K562 (cell line): ENCODE measurements around the gene FEN1. TPM values are rescaled to one million over a fixed set of nuclear protein-coding genes. Genes with fewer than 3 reads are reported as not detected.

Source experiments
- ATAC-seq: fragments of 200-7000 bp; cut with Tn5 transposase; 3 replicates; pipeline ENCODE4 v1.9.1; 2020; ENCODE audit warnings: moderate library complexity
- BruUV-seq: library from RNA; stranded (reverse); fragments of 400-500 nt; replicated peaks from 2 replicates; lab custom pipeline; 2021; lab: Mats Ljungman, UMichigan
- CTCF ChIA-PET: fragments of 300-600 bp; formaldehyde crosslinking; extraction: SDS; loops from one replicate; lab custom pipeline; 2021; ENCODE audit warnings: low intra/inter-chr PET ratio; lab: Yijun Ruan, JAX
- POLR2A ChIA-PET: fragments of 300-600, 350-650 bp; sonication (Branson Sonifier 250); formaldehyde crosslinking; extraction: SDS; loops from one replicate; lab custom pipeline; 2021; ENCODE audit warnings: antibody characterized with exemption, inconsistent platforms; lab: Yijun Ruan, JAX
- DNase-seq, 4 experiments: peaks; one replicate each; pipeline versions ENCODE4 v3.0.0 to v3.0.0-alpha.2; 2011 to 2018; ENCODE audit warnings: low spot score in 3 of 4, mixed read lengths in 3 of 4; ENCODE audit errors: extremely low read depth in 1 of 4
- FAIRE-seq: peaks from 2 replicates; lab custom pipeline; 2011; peaks lifted over from hg19 to GRCh38; lab: Jason Lieb, UNC
- H2AFZ ChIP-seq: 2 replicates; pipeline ENCODE4 v1.6.0; 2011; ENCODE audit warnings: low read depth, low read length, control low read depth, inconsistent platforms
- H3K27ac ChIP-seq: fragments of 200-600 bp; 3 replicates; pipeline ENCODE4 v1.8.0; 2011; ENCODE audit warnings: low read depth, mild to moderate bottlenecking, control low read depth, inconsistent platforms, low read length, moderate library complexity, mixed read lengths; ENCODE audit errors: extremely low read depth
- H3K27me3 ChIP-seq, 2 experiments: fragments of 300-600 bp in 1 of 2; 2 replicates in 1 of 2; 3 replicates in 1 of 2; pipeline versions ENCODE4 v1.6.0 to v1.8.0; 2011; ENCODE audit warnings: inconsistent platforms in 2 of 2, low read length in 2 of 2, mild to moderate bottlenecking in 1 of 2, mixed read lengths in 1 of 2, moderate library complexity in 1 of 2; ENCODE audit not compliant: control insufficient read depth in 2 of 2, insufficient read depth in 2 of 2
- H3K36me3 ChIP-seq: fragments of 300-600 bp; 3 replicates; pipeline ENCODE4 v1.8.0; 2011; ENCODE audit warnings: mild to moderate bottlenecking, low read length, inconsistent platforms; ENCODE audit not compliant: control insufficient read depth, insufficient read depth
- H3K4me1 ChIP-seq, 2 experiments: fragments of 200-600 bp in 1 of 2; replicated peaks in 1 of 2; 2 replicates in 1 of 2; 3 replicates in 1 of 2; pipeline versions ENCODE4 v1.5.1 to v1.8.0; 2011; ENCODE audit warnings: inconsistent platforms in 2 of 2, low read length in 2 of 2, mild to moderate bottlenecking in 1 of 2, mixed read lengths in 1 of 2, moderate library complexity in 1 of 2; ENCODE audit not compliant: control insufficient read depth in 2 of 2, insufficient read depth in 2 of 2
- H3K4me2 ChIP-seq: 2 replicates; pipeline ENCODE4 v1.6.1; 2011; ENCODE audit warnings: low read length, control low read depth, inconsistent platforms, mixed read lengths; ENCODE audit not compliant: insufficient read depth
- H3K4me3 ChIP-seq: fragments of 200-600 bp; sonication (generic), shearing (Covaris generic); 2 replicates; pipeline ENCODE4 v1.5.1; 2016; ENCODE audit warnings: control low read depth, inconsistent platforms
- H3K79me2 ChIP-seq: fragments of 200-600 bp; 3 replicates; pipeline ENCODE4 v1.8.0; 2011; ENCODE audit warnings: low read length, inconsistent platforms; ENCODE audit not compliant: control insufficient read depth, insufficient read depth
- H3K9ac ChIP-seq, 2 experiments: 2 replicates each; pipeline versions ENCODE4 v1.6.0 to v1.6.1; 2011; ENCODE audit warnings: low read depth in 2 of 2, low read length in 2 of 2, control low read depth in 1 of 2, inconsistent platforms in 1 of 2, mild to moderate bottlenecking in 1 of 2, mixed read lengths in 1 of 2; ENCODE audit not compliant: insufficient read depth in 1 of 2
- H3K9me1 ChIP-seq: one replicate; pipeline ENCODE4 v1.6.0; 2011; ENCODE audit warnings: inconsistent platforms, mild to moderate bottlenecking, low read length, moderate library complexity; ENCODE audit not compliant: control insufficient read depth, insufficient read depth
- H3K9me3 ChIP-seq: replicated peaks from 2 replicates; pipeline ENCODE4 v1.5.1; 2011; ENCODE audit warnings: low read depth, low read length, inconsistent platforms; ENCODE audit not compliant: control insufficient read depth, insufficient read depth
- H4K20me1 ChIP-seq: replicated peaks from 2 replicates; pipeline ENCODE4 v1.6.1; 2011; ENCODE audit warnings: low read length, inconsistent platforms, mixed read lengths; ENCODE audit not compliant: control insufficient read depth, insufficient read depth
- CBFA2T3 ChIP-seq: fragments of 450-650 bp; IDR thresholded peaks from 2 replicates; pipeline ENCODE4 v1.6.1; 2017
- KDM1A ChIP-seq, 2 experiments: fragments of 450-650 bp; IDR thresholded peaks; 2 replicates each; pipeline ENCODE4 v1.6.1; 2016; ENCODE audit warnings: mild to moderate bottlenecking in 2 of 2
- MAZ ChIP-seq, 2 experiments: fragments of 450-650 bp in 1 of 2; sonication (generic) in 1 of 2; formaldehyde crosslinking; IDR thresholded peaks in 1 of 2; conservative IDR thresholded peaks in 1 of 2; 2 replicates each; pipeline versions ENCODE4 v1.4.0 to v1.5.0; 2020; ENCODE audit warnings: mild to moderate bottlenecking in 1 of 2, missing genetic modification reagents in 1 of 2
- NFIC ChIP-seq: fragments of 450-650 bp; IDR thresholded peaks from 2 replicates; pipeline ENCODE4 v1.6.1; 2017; ENCODE audit warnings: mild to moderate bottlenecking, inconsistent platforms
- POLR2AphosphoS5 ChIP-seq: IDR thresholded peaks from 2 replicates; pipeline ENCODE4 v1.6.1; 2011; ENCODE audit warnings: mild to moderate bottlenecking, low read depth, low read length, moderate library complexity; ENCODE audit not compliant: control insufficient read depth, insufficient read depth
- POLR2G ChIP-seq: fragments of 200-400 bp; formaldehyde crosslinking; IDR thresholded peaks from 2 replicates; pipeline ENCODE4 v1.6.1; 2017; ENCODE audit warnings: low read depth, mild to moderate bottlenecking, antibody characterized with exemption, low read length, moderate library complexity
- RBM34 ChIP-seq: fragments of 200-400 bp; formaldehyde crosslinking; IDR thresholded peaks from 2 replicates; pipeline ENCODE4 v1.6.1; 2018; ENCODE audit warnings: low read length, borderline replicate concordance; ENCODE audit not compliant: insufficient read depth
- SIN3A ChIP-seq, 2 experiments: fragments of 150-350 bp in 1 of 2; IDR thresholded peaks; 2 replicates each; pipeline ENCODE4 v1.6.1; 2011 to 2016; ENCODE audit warnings: borderline replicate concordance in 2 of 2, low read depth in 2 of 2, low read length in 2 of 2, mild to moderate bottlenecking in 2 of 2, moderate library complexity in 2 of 2; ENCODE audit not compliant: control insufficient read depth in 1 of 2
- SP1 ChIP-seq: sonication (generic); formaldehyde crosslinking; IDR thresholded peaks from 2 replicates; pipeline ENCODE4 v1.8.1; 2022; ENCODE audit warnings: mild to moderate bottlenecking, missing genetic modification reagents
- TBL1XR1 ChIP-seq, 2 experiments: IDR thresholded peaks; 2 replicates each; pipeline ENCODE4 v1.6.1; 2012; ENCODE audit warnings: improper control_type of control experiment in 2 of 2, low read length in 2 of 2, mild to moderate bottlenecking in 1 of 2
- TCF3 ChIP-seq: sonication (generic); formaldehyde crosslinking; IDR thresholded peaks from 2 replicates; pipeline ENCODE4 v1.4.0; 2020; ENCODE audit warnings: mild to moderate bottlenecking, missing genetic modification reagents
- TRIM24 ChIP-seq, 2 experiments: fragments of 450-650 bp; IDR thresholded peaks; 2 replicates each; pipeline ENCODE4 v1.6.1; 2016
- ZFP1 ChIP-seq: fragments of 450-650 bp; formaldehyde crosslinking; IDR thresholded peaks from 2 replicates; pipeline ENCODE4 v1.4.0; 2020; ENCODE audit warnings: mild to moderate bottlenecking, mixed read lengths
- ZNF655 ChIP-seq: fragments of 250-450 bp; sonication (Bioruptor Pico); IDR thresholded peaks from 2 replicates; pipeline ENCODE4 v1.5.0; 2021
- WGBS: fragments of 100-300 bp; shearing (Covaris generic); methylation state at CpG from one replicate; pipeline ENCODE4 v1.1.6; 2016; ENCODE audit warnings: low coverage, mixed read lengths; ENCODE audit not compliant: insufficient coverage; ENCODE audit errors: missing lambda C conversion rate; 5-methylcytosine and 5-hydroxymethylcytosine counted together
- in situ Hi-C: fragments of 300-500 bp; cut with MboI; formaldehyde crosslinking; loops from 4 replicates; pipeline ENCODE4 v1.15.0; 2018; ENCODE audit warnings: inconsistent platforms, mixed read lengths
- intact Hi-C: fragments of 100-400 bp; cut with micrococcal nuclease; formaldehyde crosslinking; loops from 2 replicates; pipeline ENCODE4 v1.14.2; 2022
- polyA plus RNA-seq, 8 experiments: library from polyadenylated mRNA; depleted of rRNA in 4 of 8; stranded (reverse) in 5 of 8; unstranded in 3 of 8; fragments of >200 nt; fragmentation: Nextera tagmentation in 2 of 8; fragmentation: Illumina TruSeq in 1 of 8; extraction: Ambion mirVana in 2 of 8; extraction: Trizol in 1 of 8; gene quantifications; 2 replicates each; pipeline versions ENCODE4 v1.2.1 to v1.2.3, GENCODE V29; 2011 to 2014; ENCODE audit warnings: inconsistent platforms in 1 of 8, missing spikeins in 1 of 8
- total RNA-seq, 7 experiments: library from RNA; depleted of rRNA in 6 of 7; stranded (reverse); fragments of >200 nt in 6 of 7; fragmentation: Illumina TruSeq in 2 of 7; extraction: Trizol in 2 of 7; gene quantifications; 2 replicates each; pipeline versions ENCODE4 v1.2.1 to v1.2.3, GENCODE V29; 2011 to 2021; ENCODE audit warnings: low replicate concordance in 1 of 7
- TF ChIP-seq, protein P1 (sequence below): fragments of 200-800 bp; sonication (Bioruptor generic); IDR thresholded peaks from 2 replicates; pipeline ENCODE4 v1.6.1; 2017; ENCODE audit warnings: missing genetic modification characterization, missing compliant biosample characterization
- TF ChIP-seq, protein P2 (sequence below), 3 experiments: IDR thresholded peaks in 2 of 3; conservative IDR thresholded peaks in 1 of 3; 2 replicates each; pipeline ENCODE4 v1.5.1; 2011 to 2012; ENCODE audit warnings: low read length in 3 of 3, mild to moderate bottlenecking in 3 of 3, control low read depth in 2 of 3, improper control_type of control experiment in 1 of 3, inconsistent platforms in 1 of 3, low read depth in 1 of 3, mixed read lengths in 1 of 3, moderate library complexity in 1 of 3; ENCODE audit not compliant: insufficient read depth in 2 of 3

The FEN1 gene
- total and polyA plus RNA-seq, 9 of the 15 experiments (the other 6 are each of a cell fraction or from before 2014, with no cell fraction given), result 58.1 to 156 (median 137) TPM

- intact Hi-C loops, result loop anchor here (1.0 to 5.0 kb wide), 3 partner anchors 27 to 358 kb away; partner anchors contain the start of genes FEN1 and TMEM258
- in situ Hi-C loops, result loop anchor here (5.0 kb wide), 1 partner anchor 43 kb away; the partner anchor contains the start of genes FEN1 and TMEM258
- POLR2A ChIA-PET, result interaction anchor here (0.6 to 1.6 kb wide), 10 partner anchors 12 to 273 kb away, joined by 3 to 13 read pairs (median 4); partner anchors contain the start of genes FEN1 and TMEM258
- peak; percentile 72 to 92 (median 82) for DNase-seq
- CTCF ChIA-PET, result no interaction called here
- Histone ChIP-seq H3K9me3 (no peaks in the 10 kb centered on the region), H4K20me1 (no peaks in the 10 kb centered on the region), H3K27ac (peak overlapping the region; percentile 71; the same call in 2 of the 3 replicates), H3K27me3 (no peaks in the 10 kb centered on the region), H3K79me2 (peaks cover 21% of the 10 kb centered on the region), H3K4me3 (no peak overlapping the region; the same call in 1 of the 2 replicates), H3K4me1 (peaks cover 61 to 90% of the 10 kb centered on the region in 2 experiments), H2AFZ (peak overlapping the region; percentile 66), H3K4me2 (peak overlapping the region; percentile 77), H3K36me3 (no peaks in the 10 kb centered on the region), H3K9ac (peak overlapping the region; percentile 29 to 87; a peak in 3 of 4 replicates), H3K9me1 (no peaks in the 10 kb centered on the region)
- BruUV-seq, result no TSS peak
- ATAC-seq, result peak; percentile 55
- FAIRE-seq, result peak; percentile 74
- 4% methylated on average over 18 of the region's 21 CpGs for WGBS
- TF ChIP-seq TRIM24 (IDR thresholded peaks at IDR 0.05), result peak in 1 of 2 experiments; percentile 60; a peak in 1 of 4 replicates
- TF ChIP-seq POLR2AphosphoS5, result peak; percentile 76
- peak; percentile 53 for TF ChIP-seq POLR2G
- peak; percentile 87 for TF ChIP-seq CBFA2T3
- TF ChIP-seq SIN3A (IDR thresholded peaks at IDR 0.05; ENCODE audit: borderline replicate concordance in 2 of 2, control insufficient read depth in 1 of 2, low read depth in 2 of 2, low read length in 2 of 2), result peak in 1 of 2 experiments; percentile 52; a peak in 1 of 4 replicates
- TF ChIP-seq, protein P1, sequence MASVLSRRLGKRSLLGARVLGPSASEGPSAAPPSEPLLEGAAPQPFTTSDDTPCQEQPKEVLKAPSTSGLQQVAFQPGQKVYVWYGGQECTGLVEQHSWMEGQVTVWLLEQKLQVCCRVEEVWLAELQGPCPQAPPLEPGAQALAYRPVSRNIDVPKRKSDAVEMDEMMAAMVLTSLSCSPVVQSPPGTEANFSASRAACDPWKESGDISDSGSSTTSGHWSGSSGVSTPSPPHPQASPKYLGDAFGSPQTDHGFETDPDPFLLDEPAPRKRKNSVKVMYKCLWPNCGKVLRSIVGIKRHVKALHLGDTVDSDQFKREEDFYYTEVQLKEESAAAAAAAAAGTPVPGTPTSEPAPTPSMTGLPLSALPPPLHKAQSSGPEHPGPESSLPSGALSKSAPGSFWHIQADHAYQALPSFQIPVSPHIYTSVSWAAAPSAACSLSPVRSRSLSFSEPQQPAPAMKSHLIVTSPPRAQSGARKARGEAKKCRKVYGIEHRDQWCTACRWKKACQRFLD (CRISPR knock-in tag), result 0 out of 2 replicates have a peak, but pooled peaks have one; percentile 12
- TF ChIP-seq TBL1XR1 (IDR thresholded peaks at IDR 0.05; ENCODE audit: low read length in 2 of 2), result peak in 1 of 2 experiments; percentile 34; a peak in 1 of 4 replicates
- no peak for TF ChIP-seq RBM34
- TF ChIP-seq SP1 (CRISPR knock-in tag), result peak; percentile 38; the same call in 1 of the 2 replicates
- peak; percentile 77 to 84; a peak in 3 of 4 replicates for TF ChIP-seq KDM1A (IDR thresholded peaks at IDR 0.05)
- peak; percentile 81 for TF ChIP-seq TCF3 (CRISPR knock-in tag)
- TF ChIP-seq ZNF655 (CRISPR knock-in tag), result no peak
- TF ChIP-seq, protein P2, sequence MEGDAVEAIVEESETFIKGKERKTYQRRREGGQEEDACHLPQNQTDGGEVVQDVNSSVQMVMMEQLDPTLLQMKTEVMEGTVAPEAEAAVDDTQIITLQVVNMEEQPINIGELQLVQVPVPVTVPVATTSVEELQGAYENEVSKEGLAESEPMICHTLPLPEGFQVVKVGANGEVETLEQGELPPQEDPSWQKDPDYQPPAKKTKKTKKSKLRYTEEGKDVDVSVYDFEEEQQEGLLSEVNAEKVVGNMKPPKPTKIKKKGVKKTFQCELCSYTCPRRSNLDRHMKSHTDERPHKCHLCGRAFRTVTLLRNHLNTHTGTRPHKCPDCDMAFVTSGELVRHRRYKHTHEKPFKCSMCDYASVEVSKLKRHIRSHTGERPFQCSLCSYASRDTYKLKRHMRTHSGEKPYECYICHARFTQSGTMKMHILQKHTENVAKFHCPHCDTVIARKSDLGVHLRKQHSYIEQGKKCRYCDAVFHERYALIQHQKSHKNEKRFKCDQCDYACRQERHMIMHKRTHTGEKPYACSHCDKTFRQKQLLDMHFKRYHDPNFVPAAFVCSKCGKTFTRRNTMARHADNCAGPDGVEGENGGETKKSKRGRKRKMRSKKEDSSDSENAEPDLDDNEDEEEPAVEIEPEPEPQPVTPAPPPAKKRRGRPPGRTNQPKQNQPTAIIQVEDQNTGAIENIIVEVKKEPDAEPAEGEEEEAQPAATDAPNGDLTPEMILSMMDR (IDR thresholded peaks at IDR 0.05 in 2 of 3, conservative IDR thresholded peaks at IDR 0.05 in 1 of 3; ENCODE audit: insufficient read depth in 2 of 3, low read depth in 1 of 3, low read length in 3 of 3), result peak in 2 of 3 experiments; percentile 22 to 29; a peak in 2 of 6 replicates
- peak; percentile 93 to 97 for TF ChIP-seq MAZ (CRISPR knock-in tag; conservative IDR thresholded peaks at IDR 0.05 in 1 of 2, IDR thresholded peaks at IDR 0.05 in 1 of 2)
- TF ChIP-seq NFIC, result peak; percentile 43; the same call in 1 of the 2 replicates
- no peak for TF ChIP-seq ZFP1 (CRISPR knock-in tag)
Measured at GRCh38 chr11:61749591-61750217, 43.0 kb upstream of the FEN1 start.
